ENCODE results near the gene ANKFY1.

ANKFY1 gene

GRCh38 chr17:4155980-4156620 lies 107.7 kb downstream of the ANKFY1 start:
- H3K36me3 ChIP-seq (ENCODE audit: control insufficient read depth in 2 of 2, insufficient read depth in 1 of 2, low read length in 2 of 2): peaks cover 0 to 64% of the 10 kb centered on the region in 2 experiments; a peak in 2 of 3 replicates
- CTCF ChIA-PET: interaction anchor here (2.3 kb wide), 1 partner anchor 44 kb away, joined by 7 read pairs; no protein-coding TSS in a partner anchor
- POLR2A ChIA-PET: interaction anchor here (0.8 to 8.7 kb wide), 2 partner anchors 12 to 257 kb away, joined by 3 to 98 read pairs; partner anchors contain the start of genes CYB5D2 and ZZEF1

GRCh38 chr17:4154201-4154600 lies 109.6 kb downstream of the ANKFY1 start:
- H3K4me1 ChIP-seq (ENCODE audit: control insufficient read depth, insufficient read depth, low read length): no peaks in the 10 kb centered on the region
- no peaks in the 10 kb centered on the region for H3K9me3 ChIP-seq (ENCODE audit: control insufficient read depth, insufficient read depth, low read depth, low read length)
- no peak overlapping the region for H3K27ac ChIP-seq (ENCODE audit: extremely low read depth, low read depth, low read length)
- peaks cover 0 to 65% of the 10 kb centered on the region in 2 experiments; a peak in 2 of 3 replicates for H3K36me3 ChIP-seq (ENCODE audit: control insufficient read depth in 2 of 2, insufficient read depth in 1 of 2, low read length in 2 of 2)
- H3K4me3 ChIP-seq (ENCODE audit: low read depth, low read length): no peak overlapping the region
- POLR2A ChIA-PET: interaction anchor here (8.7 kb wide), 1 partner anchor 10 kb away, joined by 98 read pairs; the partner anchor contains the start of genes CYB5D2 and ZZEF1
- CTCF ChIA-PET: interaction anchor here (0.6 to 1.5 kb wide), 3 partner anchors 13 to 412 kb away, joined by 3 to 4 read pairs (median 3); no protein-coding TSS in a partner anchor
- TF ChIP-seq ZNF518A (tag by site-specific recombination; conservative IDR thresholded peaks at IDR 0.05; ENCODE audit: low read depth) (no peak), ZNF214 (tag by site-specific recombination; IDR thresholded peaks at IDR 0.05; ENCODE audit: borderline replicate concordance) (no peak), PATZ1 (tag by site-specific recombination; IDR thresholded peaks at IDR 0.05) (no peak), ZNF302 (tag by site-specific recombination; IDR thresholded peaks at IDR 0.05; ENCODE audit: low read depth) (no peak), ZBTB26 (tag by site-specific recombination; optimal IDR thresholded peaks at IDR 0.05) (no peak), ZNF585B (tag by site-specific recombination; IDR thresholded peaks at IDR 0.05) (no peak), ZNF221 (tag by site-specific recombination; IDR thresholded peaks at IDR 0.05; ENCODE audit: borderline replicate concordance) (no peak), ZNF169 (tag by site-specific recombination; IDR thresholded peaks at IDR 0.05) (no peak), ELK4 (IDR thresholded peaks at IDR 0.05; ENCODE audit: borderline replicate concordance, low read depth, low read length) (no peak), SALL2 (tag by site-specific recombination; IDR thresholded peaks at IDR 0.05; ENCODE audit: borderline replicate concordance) (no peak), ZNF24 (tag by site-specific recombination; IDR thresholded peaks at IDR 0.05) (no peak), RBAK (tag by site-specific recombination; IDR thresholded peaks at IDR 0.05) (no peak), ZNF133 (tag by site-specific recombination; IDR thresholded peaks at IDR 0.05) (no peak), ZNF561 (tag by site-specific recombination; IDR thresholded peaks at IDR 0.05; ENCODE audit: borderline replicate concordance) (no peak), ZNF843 (tag by site-specific recombination; IDR thresholded peaks at IDR 0.05) (no peak), ZNF248 (tag by site-specific recombination; IDR thresholded peaks at IDR 0.05) (no peak), ZNF660 (tag by site-specific recombination; IDR thresholded peaks at IDR 0.05) (no peak), ZNF626 (tag by site-specific recombination; IDR thresholded peaks at IDR 0.05) (no peak)

More at GRCh38 chr17:4155980-4156620, 107.7 kb downstream of the ANKFY1 start:
- Histone ChIP-seq H3K4me1 (ENCODE audit: control insufficient read depth, insufficient read depth, low read length) (peaks cover 3% of the 10 kb centered on the region; the same call in 1 of the 2 replicates), H3K4me3 (ENCODE audit: low read depth, low read length) (no peak overlapping the region), H3K9me3 (ENCODE audit: control insufficient read depth, insufficient read depth, low read depth, low read length) (no peaks in the 10 kb centered on the region), H3K27ac (ENCODE audit: extremely low read depth, low read depth, low read length) (peak overlapping the region; percentile 30; the same call in 1 of the 2 replicates)
- no peak for TF ChIP-seq ZNF830 (tag by site-specific recombination; IDR thresholded peaks at IDR 0.05; ENCODE audit: low read depth)
- no peak for TF ChIP-seq ZBTB20 (tag by site-specific recombination; IDR thresholded peaks at IDR 0.05)
- TF ChIP-seq ZNF112 (tag by site-specific recombination; IDR thresholded peaks at IDR 0.05): no peak
- TF ChIP-seq ZNF114 (tag by site-specific recombination; IDR thresholded peaks at IDR 0.05): no peak
- TF ChIP-seq ZNF776 (tag by site-specific recombination; IDR thresholded peaks at IDR 0.05; ENCODE audit: borderline replicate concordance): no peak
- TF ChIP-seq HOXC10 (CRISPR knock-in tag; IDR thresholded peaks at IDR 0.05): no peak
- no peak for TF ChIP-seq ZSCAN30 (tag by site-specific recombination; IDR thresholded peaks at IDR 0.05)
- TF ChIP-seq ZBTB1 (tag by site-specific recombination; IDR thresholded peaks at IDR 0.05): no peak
- no peak for TF ChIP-seq ZNF530 (tag by site-specific recombination; IDR thresholded peaks at IDR 0.05; ENCODE audit: low read depth)

Data from HEK293 (cell line).